Stimulated activated CD8-positive, alpha-beta memory T cell treated with anti-CD3 and anti-CD28 coated beads, Interleukin-15, amount 100 ng/mL, for 1 hour (primary cell): ENCODE measurements around the gene LENG8.
"Not testable (repeated sequence)": the region's sequence is repeated elsewhere in the genome, so short reads cannot be mapped to it uniquely, and the experiment has no call there.

Experiments
- DNase-seq: peaks from one replicate; pipeline ENCODE4 v3.0.0-alpha.2; 2020; ENCODE audit warnings: low read depth

LENG8 gene

GRCh38 chr19:54444737-54445136 lies 4.3 kb upstream of the LENG8 start:
- no peak for DNase-seq

DNA sequence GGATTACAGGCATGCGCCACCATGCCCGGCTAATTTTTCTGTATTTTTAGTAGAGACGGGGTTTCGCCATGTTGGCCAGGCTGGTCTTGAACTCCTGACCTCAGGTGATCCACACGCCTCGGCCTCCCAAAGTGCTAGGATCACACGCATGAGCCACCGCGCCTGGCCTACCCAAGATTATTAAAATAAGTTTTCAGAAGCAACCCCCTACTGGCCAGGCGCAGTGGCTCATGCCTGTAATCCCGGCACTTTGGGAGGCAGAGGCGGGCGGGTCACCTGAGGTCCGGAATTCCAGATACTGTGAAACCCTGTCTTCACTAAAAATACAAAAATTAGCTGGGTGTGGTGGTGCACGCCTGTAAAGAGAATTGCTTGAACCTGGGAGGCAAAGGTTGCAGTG lies 2.6 kb upstream of the LENG8 start:
- not testable (repeated sequence) for DNase-seq

GRCh38 chr19:54448040-54448773 lies 792 bp upstream of the LENG8 start:
- DNase-seq, result no peak

DNA sequence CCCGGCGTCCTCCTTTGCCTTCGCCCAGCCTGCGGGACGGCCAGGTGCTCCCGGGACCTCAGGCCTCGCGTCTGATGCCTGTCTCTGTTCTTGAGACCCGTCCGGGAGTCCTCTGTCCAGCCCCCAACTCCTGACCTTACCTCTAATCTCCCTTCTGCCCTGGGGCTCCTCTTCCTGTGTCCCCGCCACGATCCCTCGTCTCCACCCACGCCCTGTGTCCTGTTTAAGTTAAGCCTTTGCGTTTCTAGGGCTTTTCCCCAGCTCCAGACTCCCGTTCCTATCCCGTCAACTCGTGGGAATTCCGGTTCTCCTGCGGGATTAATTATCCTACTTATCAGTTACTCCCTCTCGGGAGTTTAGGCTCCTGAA lies 686 bp downstream of the LENG8 start:
- no peak for DNase-seq

DNA sequence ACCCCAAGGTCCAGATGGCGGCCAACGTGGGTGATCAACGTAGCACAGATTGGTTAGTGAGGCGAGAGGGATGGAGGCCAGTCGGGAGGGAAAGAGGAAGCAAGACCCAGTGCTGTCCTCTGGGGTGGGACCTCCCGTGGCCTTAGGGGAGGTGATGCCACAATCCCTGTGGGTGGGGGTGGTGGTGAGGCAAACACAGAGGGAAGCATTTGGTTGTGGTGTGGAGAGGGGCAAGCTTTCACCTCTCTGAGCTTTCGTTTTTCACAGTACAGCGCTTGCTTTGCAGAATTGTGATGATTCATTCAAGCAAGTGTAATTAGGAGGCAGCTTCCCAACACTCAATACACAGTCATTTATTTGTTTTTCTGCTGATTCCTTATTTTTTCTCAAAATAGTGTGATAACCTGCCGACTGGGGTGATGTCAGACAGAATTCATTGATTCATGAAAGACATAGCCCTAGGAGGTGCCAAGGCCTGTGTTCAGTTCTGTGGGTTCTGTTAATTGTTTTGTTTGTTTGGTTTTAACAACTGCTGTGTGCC lies 2.4 kb downstream of the LENG8 start:
- no peak for DNase-seq

- DNase-seq, result no peak
Observed at GRCh38 chr19:54451997-54452396, 3.0 kb downstream of the LENG8 start.

- DNase-seq, result no peak
Observed at GRCh38 chr19:54452626-54453025, 3.6 kb downstream of the LENG8 start.

DNA sequence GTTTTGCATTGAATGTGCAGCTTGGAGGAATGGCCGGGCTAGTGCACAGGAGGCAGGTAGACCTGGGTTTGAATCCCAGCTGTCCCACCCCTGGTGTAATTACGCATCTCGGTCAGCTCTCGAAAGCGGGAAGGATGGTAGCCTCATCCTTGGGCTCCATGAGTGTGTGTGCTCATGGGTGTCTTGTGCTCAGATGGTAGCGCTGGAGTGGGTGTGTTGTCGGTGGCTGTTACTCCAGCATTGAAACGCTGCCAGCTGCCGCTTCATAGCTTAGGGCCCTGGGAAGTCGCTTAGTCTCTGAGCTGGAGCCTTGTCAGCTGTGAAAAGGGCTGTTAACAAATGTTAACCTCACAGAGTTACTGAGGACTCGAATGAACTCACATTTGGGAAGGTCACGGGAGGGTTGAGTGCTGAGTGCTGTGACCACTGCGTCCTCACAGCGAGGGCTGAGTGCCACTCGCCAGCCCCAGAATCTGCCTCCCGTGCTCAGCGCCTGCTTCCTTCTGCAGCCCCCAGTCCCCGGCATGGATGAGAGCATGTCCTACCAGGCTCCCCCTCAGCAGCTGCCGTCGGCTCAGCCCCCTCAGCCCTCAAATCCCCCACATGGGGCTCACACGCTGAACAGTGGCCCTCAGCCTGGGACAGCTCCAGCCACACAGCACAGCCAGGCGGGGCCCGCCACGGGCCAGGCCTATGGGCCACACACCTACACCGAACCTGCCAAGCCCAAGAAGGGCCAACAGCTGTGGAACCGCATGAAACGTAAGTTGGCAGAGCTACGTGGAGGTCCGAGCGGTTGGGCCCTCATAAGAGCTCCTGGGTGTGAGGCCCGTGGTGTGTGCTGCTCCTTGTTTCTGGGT lies 5.2 kb downstream of the LENG8 start:
- DNase-seq, result no peak

- no peak for DNase-seq
Observed at GRCh38 chr19:54454781-54455675, 6.0 kb downstream of the LENG8 start.

- no peak for DNase-seq
Observed at GRCh38 chr19:54455786-54456422, 6.9 kb downstream of the LENG8 start.

GRCh38 chr19:54456423-54457373 lies 7.7 kb downstream of the LENG8 start:
- no peak for DNase-seq

DNA sequence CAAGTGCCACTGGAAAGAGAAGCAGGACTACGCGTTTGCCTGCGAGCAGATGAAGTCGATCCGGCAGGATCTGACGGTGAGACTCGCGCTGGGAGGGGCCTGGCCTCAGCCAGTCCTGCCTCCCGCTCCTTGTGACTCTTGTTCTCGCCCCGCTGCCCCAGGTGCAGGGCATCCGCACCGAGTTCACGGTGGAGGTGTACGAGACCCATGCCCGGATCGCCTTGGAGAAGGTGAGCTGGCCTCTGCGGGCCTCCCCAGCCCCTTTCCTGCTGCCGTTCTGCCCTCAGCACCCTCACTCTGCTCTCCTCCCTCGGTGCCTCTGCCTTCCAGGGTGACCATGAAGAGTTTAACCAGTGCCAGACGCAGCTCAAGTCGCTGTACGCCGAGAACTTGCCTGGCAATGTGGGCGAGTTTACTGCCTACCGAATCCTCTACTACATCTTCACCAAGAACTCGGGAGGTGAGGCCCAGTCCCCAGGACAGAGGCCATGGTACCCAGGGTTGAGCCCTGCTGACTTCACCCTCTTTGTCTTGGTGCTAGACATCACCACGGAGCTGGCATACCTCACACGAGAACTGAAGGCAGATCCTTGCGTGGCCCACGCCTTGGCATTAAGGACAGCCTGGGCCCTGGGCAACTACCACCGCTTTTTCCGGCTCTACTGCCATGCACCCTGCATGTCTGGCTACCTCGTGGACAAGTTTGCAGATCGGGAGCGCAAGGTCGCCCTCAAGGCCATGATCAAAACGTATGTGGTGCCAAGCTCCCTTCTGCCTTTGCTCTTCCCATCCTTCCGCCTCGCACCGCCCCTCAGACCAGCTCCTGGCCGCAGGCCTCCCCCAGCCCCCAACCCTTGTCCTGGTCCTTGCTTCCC lies 9.0 kb downstream of the LENG8 start:
- DNase-seq, result no peak

- DNase-seq, result no peak
Observed at GRCh38 chr19:54458648-54459281, 9.8 kb downstream of the LENG8 start.

- no peak for DNase-seq
Observed at GRCh38 chr19:54459282-54460229, 10.6 kb downstream of the LENG8 start.

- DNase-seq, result no peak
Observed at GRCh38 chr19:54460230-54461005, 11.4 kb downstream of the LENG8 start.

GRCh38 chr19:54461210-54461609 lies 12.2 kb downstream of the LENG8 start:
- DNase-seq, result no peak

DNA sequence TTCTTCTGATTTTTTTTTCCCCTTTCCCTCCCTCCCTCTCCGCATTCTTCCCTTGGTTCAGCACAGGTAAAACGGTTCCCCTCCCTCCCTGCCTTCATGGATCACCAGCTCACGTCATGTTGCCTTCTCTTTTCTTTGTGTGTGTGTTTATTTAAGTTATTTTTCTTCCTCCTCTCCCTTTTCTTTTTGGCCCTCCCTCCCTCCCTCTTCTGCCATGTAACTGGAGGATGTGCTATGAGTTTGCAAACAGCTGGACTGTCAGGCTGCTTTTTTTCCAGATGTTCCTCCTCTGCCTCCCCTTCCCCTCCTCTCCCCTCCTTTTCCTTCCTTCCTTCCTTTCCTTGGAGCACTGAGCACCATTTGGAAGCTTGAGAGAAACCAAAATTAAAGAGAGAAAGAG lies 12.6 kb downstream of the LENG8 start:
- DNase-seq, result no peak
